ENCODE data around the gene UMODL1. TPM values are rescaled to one million over a fixed set of nuclear protein-coding genes. Genes with fewer than 3 reads are reported as not detected.

Gene UMODL1
- total and polyA plus RNA-seq, 4 donors: 0.10 to 0.28 (median 0.14) TPM; not detected in 1

GRCh38 chr21:42122808-42123207 is 51.7 kb downstream of the UMODL1 start:
- H3K27me3 ChIP-seq (ENCODE audit: control insufficient read depth in 3 of 3, insufficient read depth in 3 of 3, low read length in 2 of 3): peaks cover 0 to 11% (median 5%) of the 10 kb centered on the region in 3 donors
- peaks cover 0 to 40% (median 0%) of the 10 kb centered on the region in 5 donors for H3K4me1 ChIP-seq (ENCODE audit: control insufficient read depth in 5 of 5, insufficient read depth in 5 of 5, low read length in 5 of 5)
- no peak overlapping the region for H3K27ac ChIP-seq (ENCODE audit: low read depth in 1 of 2, low read length in 1 of 2)
- H3K9ac ChIP-seq (ENCODE audit: insufficient read depth in 1 of 2, low read length in 2 of 2): no peak overlapping the region
- ATAC-seq (ENCODE audit: insufficient read depth, low FRiP score): no peak
- peaks cover 0 to 3% (median 0%) of the 10 kb centered on the region in 4 donors for H3K9me3 ChIP-seq (ENCODE audit: control insufficient read depth in 4 of 4, insufficient read depth in 3 of 4, low read length in 3 of 4)
- no peaks in the 10 kb centered on the region for H3K36me3 ChIP-seq (ENCODE audit: control insufficient read depth in 4 of 4, insufficient read depth in 4 of 4, low read length in 4 of 4)
- no peak for DNase-seq
- no peak overlapping the region for H3K4me3 ChIP-seq
- no peak for TF ChIP-seq CTCF (IDR thresholded peaks at IDR 0.05; ENCODE audit: control extremely low read depth, extremely low read depth)
- 57 to 63% methylated on average over 13 of the region's 13 CpGs for WGBS, 2 donors

GRCh38 chr21:42123219-42123908 is 52.2 kb downstream of the UMODL1 start:
- no peak for TF ChIP-seq CTCF (IDR thresholded peaks at IDR 0.05; ENCODE audit: control extremely low read depth, extremely low read depth)
- Histone ChIP-seq H3K9ac (ENCODE audit: insufficient read depth in 1 of 2, low read length in 2 of 2) (no peak overlapping the region), H3K9me3 (ENCODE audit: control insufficient read depth in 4 of 4, insufficient read depth in 3 of 4, low read length in 3 of 4) (peaks cover 0 to 3% (median 0%) of the 10 kb centered on the region in 4 donors), H3K4me3 (no peak overlapping the region), H3K27ac (ENCODE audit: low read depth in 1 of 2, low read length in 1 of 2) (no peak overlapping the region), H3K36me3 (ENCODE audit: control insufficient read depth in 4 of 4, insufficient read depth in 4 of 4, low read length in 4 of 4) (no peaks in the 10 kb centered on the region), H3K27me3 (ENCODE audit: control insufficient read depth in 3 of 3, insufficient read depth in 3 of 3, low read length in 2 of 3) (peaks cover 0 to 11% (median 5%) of the 10 kb centered on the region in 3 donors), H3K4me1 (ENCODE audit: control insufficient read depth in 5 of 5, insufficient read depth in 5 of 5, low read length in 5 of 5) (peaks cover 0 to 40% (median 0%) of the 10 kb centered on the region in 5 donors)
- ATAC-seq (ENCODE audit: insufficient read depth, low FRiP score) (no peak), DNase-seq (no peak)
- WGBS, 2 donors: 76 to 81% methylated on average over 14 of the region's 14 CpGs

GRCh38 chr21:42124081-42124480 is 53.0 kb downstream of the UMODL1 start:
- Histone ChIP-seq H3K27me3 (ENCODE audit: control insufficient read depth in 3 of 3, insufficient read depth in 3 of 3, low read length in 2 of 3) (peaks cover 0 to 11% (median 3%) of the 10 kb centered on the region in 3 donors), H3K4me1 (ENCODE audit: control insufficient read depth in 5 of 5, insufficient read depth in 5 of 5, low read length in 5 of 5) (peaks cover 0 to 40% (median 0%) of the 10 kb centered on the region in 5 donors), H3K27ac (ENCODE audit: low read depth in 1 of 2, low read length in 1 of 2) (no peak overlapping the region), H3K4me3 (no peak overlapping the region), H3K9ac (ENCODE audit: insufficient read depth in 1 of 2, low read length in 2 of 2) (no peak overlapping the region), H3K36me3 (ENCODE audit: control insufficient read depth in 4 of 4, insufficient read depth in 4 of 4, low read length in 4 of 4) (no peaks in the 10 kb centered on the region), H3K9me3 (ENCODE audit: control insufficient read depth in 4 of 4, insufficient read depth in 3 of 4, low read length in 3 of 4) (peaks cover 0 to 3% (median 0%) of the 10 kb centered on the region in 4 donors)
- DNase-seq: no peak
- ATAC-seq (ENCODE audit: insufficient read depth, low FRiP score): no peak
- WGBS, 2 donors: 92 to 94% methylated on average over 13 of the region's 13 CpGs
- TF ChIP-seq CTCF (IDR thresholded peaks at IDR 0.05; ENCODE audit: control extremely low read depth, extremely low read depth): no peak

Measured in lung (tissue), 12 donors.